Naive thymus-derived CD4-positive, alpha-beta T cell (primary cell): ENCODE measurements around the gene SHANK3. TPM values are rescaled to one million over a fixed set of nuclear protein-coding genes. Genes with fewer than 3 reads are reported as not detected.

Experiments used
- ATAC-seq: fragments of 150-1000 bp; cut with Tn5 transposase; 2 replicates; pipeline ENCODE4 v1.10.0; 2021; ENCODE audit warnings: mild to moderate bottlenecking, moderate library complexity
- CTCF ChIA-PET: fragments of 350-600 bp; sonication (Branson Sonifier 250); formaldehyde crosslinking; loops from one replicate; lab custom pipeline; 2021; ENCODE audit warnings: antibody characterized with exemption; lab: Charles Lee
- POLR2A ChIA-PET: fragments of 350-600 bp; sonication (Branson Sonifier 250); formaldehyde crosslinking; loops from one replicate; lab custom pipeline; 2021; ENCODE audit warnings: antibody characterized with exemption, inconsistent platforms; lab: Charles Lee
- DNase-seq, 9 donors: peaks; one replicate each; pipeline versions ENCODE4 v3.0.0 to v3.0.0-alpha.2; 2020 to 2022; ENCODE audit warnings: mixed read lengths in 1 of 9
- H3K27ac ChIP-seq: one replicate; pipeline ENCODE4 v1.7.0; 2013; ENCODE audit warnings: mild to moderate bottlenecking, low read depth, low read length, moderate library complexity
- H3K27me3 ChIP-seq, 2 donors: one replicate each; pipeline ENCODE4 v1.7.0; 2013; ENCODE audit warnings: low read length in 2 of 2, mild to moderate bottlenecking in 2 of 2, moderate library complexity in 2 of 2; ENCODE audit not compliant: control insufficient read depth in 2 of 2, insufficient read depth in 2 of 2
- H3K36me3 ChIP-seq, 3 experiments: 1 replicate in 2 of 3; 2 replicates in 1 of 3; pipeline ENCODE4 v1.7.0; 2013; ENCODE audit warnings: low read length in 3 of 3, mild to moderate bottlenecking in 3 of 3, moderate library complexity in 1 of 3; ENCODE audit not compliant: insufficient read depth in 3 of 3, control insufficient read depth in 2 of 3
- H3K4me1 ChIP-seq, 2 donors: one replicate each; pipeline ENCODE4 v1.7.0; 2013; ENCODE audit warnings: low read length in 2 of 2, mild to moderate bottlenecking in 2 of 2, moderate library complexity in 1 of 2; ENCODE audit not compliant: control insufficient read depth in 2 of 2, insufficient read depth in 2 of 2
- H3K4me3 ChIP-seq: 2 replicates; pipeline ENCODE4 v1.7.0; 2013; ENCODE audit warnings: mild to moderate bottlenecking, low read length
- H3K9me3 ChIP-seq, 3 experiments: 1 replicate in 2 of 3; 2 replicates in 1 of 3; pipeline ENCODE4 v1.7.0; 2013; ENCODE audit warnings: low read length in 3 of 3; ENCODE audit not compliant: control insufficient read depth in 2 of 3
- H3K27ac Mint-ChIP-seq, 9 donors: one replicate each; pipeline ENCODE4 v1.8.0; 2020 to 2022; ENCODE audit warnings: mixed read lengths in 9 of 9, mild to moderate bottlenecking in 8 of 9, moderate library complexity in 5 of 9, inconsistent platforms in 2 of 9
- H3K27me3 Mint-ChIP-seq, 5 donors: one replicate each; pipeline ENCODE4 v1.8.0; 2021 to 2022; ENCODE audit warnings: mixed read lengths in 5 of 5, mild to moderate bottlenecking in 1 of 5
- H3K36me3 Mint-ChIP-seq, 5 donors: one replicate each; pipeline ENCODE4 v1.8.0; 2020 to 2022; ENCODE audit warnings: mixed read lengths in 5 of 5, mild to moderate bottlenecking in 3 of 5, inconsistent platforms in 1 of 5
- H3K4me1 Mint-ChIP-seq, 7 donors: one replicate each; pipeline ENCODE4 v1.8.0; 2020 to 2022; ENCODE audit warnings: mixed read lengths in 7 of 7, mild to moderate bottlenecking in 3 of 7, inconsistent platforms in 1 of 7
- H3K4me3 Mint-ChIP-seq, 10 donors: one replicate each; pipeline ENCODE4 v1.8.0; 2020 to 2022; ENCODE audit warnings: mild to moderate bottlenecking in 10 of 10, mixed read lengths in 10 of 10, moderate library complexity in 6 of 10, inconsistent platforms in 2 of 10
- H3K9me3 Mint-ChIP-seq, 11 donors: one replicate each; pipeline ENCODE4 v1.8.0; 2020 to 2022; ENCODE audit warnings: mixed read lengths in 11 of 11, mild to moderate bottlenecking in 4 of 11, inconsistent platforms in 1 of 11, moderate library complexity in 1 of 11
- intact Hi-C, 2 donors: fragments of 100-400 bp; cut with micrococcal nuclease; formaldehyde crosslinking; loops; one replicate each; pipeline ENCODE4 v1.15.1; 2023
- polyA plus RNA-seq, 2 donors: library from polyadenylated mRNA; unstranded; fragments of 300-500 nt; fragmentation: Illumina TruSeq; gene quantifications; one replicate each; pipeline ENCODE4 v1.2.3, GENCODE V29; 2021
- total RNA-seq, 6 experiments: library from RNA in 5 of 6; stranded (reverse) in 5 of 6; gene quantifications; 1 replicate in 5 of 6; 2 replicates in 1 of 6; pipeline ENCODE4 v1.2.3 and lab custom pipeline; 2021 to 2026

SHANK3 gene
- total and polyA plus RNA-seq, 7 experiments from 2014 or later, result 0.07 to 0.73 (median 0.16) TPM; not detected in 4

GRCh38 chr22:50717709-50718351, 45.2 kb downstream of the SHANK3 start:
- no peak overlapping the region for H3K4me3 Mint-ChIP-seq
- ChIA-PET POLR2A (no interaction called here), CTCF (no interaction called here)
- no peak overlapping the region for H3K27ac Mint-ChIP-seq
- peaks cover 0 to 1% (median 0%) of the 10 kb centered on the region in 7 donors for H3K4me1 Mint-ChIP-seq
- no peaks in the 10 kb centered on the region for H3K9me3 Mint-ChIP-seq
- DNase-seq (no peak), ATAC-seq (no peak)
- intact Hi-C loops, result no loop called here
- H3K4me1 ChIP-seq, result no peaks in the 10 kb centered on the region
- H3K36me3 ChIP-seq, result no peaks in the 10 kb centered on the region
- H3K27ac ChIP-seq, result no peak overlapping the region
- no peaks in the 10 kb centered on the region for H3K36me3 Mint-ChIP-seq
- H3K27me3 Mint-ChIP-seq, result no peaks in the 10 kb centered on the region
- no peaks in the 10 kb centered on the region for H3K9me3 ChIP-seq
- no peak overlapping the region for H3K4me3 ChIP-seq
- no peaks in the 10 kb centered on the region for H3K27me3 ChIP-seq

GRCh38 chr22:50718352-50718709, 45.7 kb downstream of the SHANK3 start:
- Mint-ChIP-seq H3K36me3 (no peaks in the 10 kb centered on the region), H3K4me3 (no peak overlapping the region), H3K4me1 (peaks cover 0 to 1% (median 0%) of the 10 kb centered on the region in 7 donors), H3K27me3 (no peaks in the 10 kb centered on the region), H3K27ac (no peak overlapping the region), H3K9me3 (no peaks in the 10 kb centered on the region)
- intact Hi-C loops, result no loop called here
- Histone ChIP-seq H3K27ac (no peak overlapping the region), H3K4me1 (no peaks in the 10 kb centered on the region), H3K36me3 (no peaks in the 10 kb centered on the region), H3K4me3 (no peak overlapping the region), H3K9me3 (no peaks in the 10 kb centered on the region), H3K27me3 (no peaks in the 10 kb centered on the region)
- DNase-seq (no peak), ATAC-seq (no peak)
- CTCF ChIA-PET, result no interaction called here
- POLR2A ChIA-PET, result no interaction called here

GRCh38 chr22:50719814-50720300, 47.2 kb downstream of the SHANK3 start:
- H3K4me3 ChIP-seq, result no peak overlapping the region
- H3K27ac ChIP-seq, result no peak overlapping the region
- Mint-ChIP-seq H3K27me3 (no peaks in the 10 kb centered on the region), H3K36me3 (no peaks in the 10 kb centered on the region), H3K9me3 (no peaks in the 10 kb centered on the region), H3K4me3 (no peak overlapping the region), H3K4me1 (no peaks in the 10 kb centered on the region), H3K27ac (no peak overlapping the region)
- H3K9me3 ChIP-seq, result no peaks in the 10 kb centered on the region
- intact Hi-C loops, result no loop called here
- DNase-seq, result no peak
- POLR2A ChIA-PET, result no interaction called here
- ATAC-seq, result no peak
- no peaks in the 10 kb centered on the region for H3K36me3 ChIP-seq
- no peaks in the 10 kb centered on the region for H3K4me1 ChIP-seq
- CTCF ChIA-PET, result no interaction called here
- H3K27me3 ChIP-seq, result no peaks in the 10 kb centered on the region

DNA sequence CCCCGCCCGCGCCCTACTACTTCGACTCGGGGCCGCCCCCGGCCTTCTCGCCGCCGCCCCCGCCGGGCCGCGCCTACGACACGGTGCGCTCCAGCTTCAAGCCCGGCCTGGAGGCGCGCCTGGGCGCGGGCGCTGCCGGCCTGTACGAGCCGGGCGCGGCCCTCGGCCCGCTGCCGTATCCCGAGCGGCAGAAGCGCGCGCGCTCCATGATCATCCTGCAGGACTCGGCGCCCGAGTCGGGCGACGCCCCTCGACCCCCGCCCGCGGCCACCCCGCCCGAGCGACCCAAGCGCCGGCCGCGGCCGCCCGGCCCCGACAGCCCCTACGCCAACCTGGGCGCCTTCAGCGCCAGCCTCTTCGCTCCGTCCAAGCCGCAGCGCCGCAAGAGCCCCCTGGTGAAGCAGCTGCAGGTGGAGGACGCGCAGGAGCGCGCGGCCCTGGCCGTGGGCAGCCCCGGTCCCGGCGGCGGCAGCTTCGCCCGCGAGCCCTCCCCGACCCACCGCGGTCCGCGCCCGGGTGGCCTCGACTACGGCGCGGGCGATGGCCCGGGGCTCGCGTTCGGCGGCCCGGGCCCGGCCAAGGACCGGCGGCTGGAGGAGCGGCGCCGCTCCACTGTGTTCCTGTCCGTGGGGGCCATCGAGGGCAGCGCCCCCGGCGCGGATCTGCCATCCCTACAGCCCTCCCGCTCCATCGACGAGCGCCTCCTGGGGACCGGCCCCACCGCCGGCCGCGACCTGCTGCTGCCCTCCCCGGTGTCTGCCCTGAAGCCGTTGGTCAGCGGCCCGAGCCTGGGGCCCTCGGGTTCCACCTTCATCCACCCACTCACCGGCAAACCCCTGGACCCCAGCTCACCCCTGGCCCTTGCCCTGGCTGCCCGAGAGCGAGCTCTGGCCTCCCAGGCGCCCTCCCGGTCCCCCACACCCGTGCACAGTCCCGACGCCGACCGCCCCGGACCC, 48.0 kb downstream of the SHANK3 start:
- no peaks in the 10 kb centered on the region for H3K4me1 ChIP-seq
- ATAC-seq, result no peak
- H3K9me3 Mint-ChIP-seq, result no peaks in the 10 kb centered on the region
- intact Hi-C loops, result no loop called here
- ChIA-PET POLR2A (no interaction called here), CTCF (no interaction called here)
- no peaks in the 10 kb centered on the region for H3K36me3 ChIP-seq
- H3K27ac Mint-ChIP-seq, result no peak overlapping the region
- H3K4me3 Mint-ChIP-seq, result no peak overlapping the region
- no peak for DNase-seq
- H3K4me3 ChIP-seq, result no peak overlapping the region
- no peak overlapping the region for H3K27ac ChIP-seq
- H3K27me3 Mint-ChIP-seq, result no peaks in the 10 kb centered on the region
- H3K9me3 ChIP-seq, result no peaks in the 10 kb centered on the region
- no peaks in the 10 kb centered on the region for H3K36me3 Mint-ChIP-seq
- no peaks in the 10 kb centered on the region for H3K27me3 ChIP-seq
- H3K4me1 Mint-ChIP-seq, result no peaks in the 10 kb centered on the region

- Histone ChIP-seq H3K27me3 (no peaks in the 10 kb centered on the region), H3K4me3 (no peak overlapping the region), H3K27ac (no peak overlapping the region), H3K9me3 (no peaks in the 10 kb centered on the region), H3K4me1 (no peaks in the 10 kb centered on the region), H3K36me3 (no peaks in the 10 kb centered on the region)
- Mint-ChIP-seq H3K36me3 (no peaks in the 10 kb centered on the region), H3K9me3 (no peaks in the 10 kb centered on the region), H3K27me3 (no peaks in the 10 kb centered on the region), H3K4me3 (no peak overlapping the region), H3K27ac (no peak overlapping the region), H3K4me1 (no peaks in the 10 kb centered on the region)
- CTCF ChIA-PET, result no interaction called here
- intact Hi-C loops, result no loop called here
- no peak for ATAC-seq
- POLR2A ChIA-PET, result no interaction called here
- no peak for DNase-seq
Measured at GRCh38 chr22:50721257-50721844, 48.7 kb downstream of the SHANK3 start.

DNA sequence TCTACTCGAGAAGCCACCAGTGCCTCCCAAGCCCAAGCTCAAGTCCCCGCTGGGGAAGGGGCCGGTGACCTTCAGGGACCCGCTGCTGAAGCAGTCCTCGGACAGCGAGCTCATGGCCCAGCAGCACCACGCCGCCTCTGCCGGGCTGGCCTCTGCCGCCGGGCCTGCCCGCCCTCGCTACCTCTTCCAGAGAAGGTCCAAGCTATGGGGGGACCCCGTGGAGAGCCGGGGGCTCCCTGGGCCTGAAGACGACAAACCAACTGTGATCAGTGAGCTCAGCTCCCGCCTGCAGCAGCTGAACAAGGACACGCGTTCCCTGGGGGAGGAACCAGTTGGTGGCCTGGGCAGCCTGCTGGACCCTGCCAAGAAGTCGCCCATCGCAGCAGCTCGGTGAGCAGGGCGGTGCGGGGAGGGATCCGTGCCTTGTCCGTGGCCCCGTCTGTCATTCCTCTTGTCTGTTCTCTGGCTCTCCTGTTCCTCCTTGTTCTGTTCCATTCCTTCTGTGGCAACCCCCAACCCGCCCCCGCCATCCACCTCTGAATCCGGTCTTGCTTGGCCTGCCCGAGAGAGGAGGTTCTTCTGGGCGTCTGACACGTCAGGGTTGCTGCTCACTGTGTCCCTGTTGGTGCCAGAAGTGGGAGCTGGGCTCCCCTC, 49.6 kb downstream of the SHANK3 start:
- peak overlapping the region in 1 of 9 donors; percentile 79 for H3K27ac Mint-ChIP-seq
- ChIA-PET POLR2A (no interaction called here), CTCF (no interaction called here)
- H3K9me3 ChIP-seq, result no peaks in the 10 kb centered on the region
- H3K27ac ChIP-seq, result no peak overlapping the region
- no peak overlapping the region for H3K4me3 Mint-ChIP-seq
- no peaks in the 10 kb centered on the region for H3K27me3 ChIP-seq
- DNase-seq (no peak), ATAC-seq (no peak)
- H3K4me1 Mint-ChIP-seq, result no peaks in the 10 kb centered on the region
- no peaks in the 10 kb centered on the region for H3K27me3 Mint-ChIP-seq
- intact Hi-C loops, result no loop called here
- H3K4me1 ChIP-seq, result no peaks in the 10 kb centered on the region
- H3K4me3 ChIP-seq, result no peak overlapping the region
- H3K36me3 ChIP-seq, result no peaks in the 10 kb centered on the region
- no peaks in the 10 kb centered on the region for H3K36me3 Mint-ChIP-seq
- no peaks in the 10 kb centered on the region for H3K9me3 Mint-ChIP-seq
